ENCODE results near the gene KIF17. TPM values are rescaled to one million over a fixed set of nuclear protein-coding genes. Genes with fewer than 3 reads are reported as not detected.
A peak's percentile ranks its signal among the peaks of the same experiment; 100 is the strongest.

Gene KIF17
- total RNA-seq, 1 donor from 2014 or later: 3.5 TPM

GRCh38 chr1:20615946-20616846, 101.6 kb downstream of the KIF17 start:
- DNase-seq: peak; percentile 61
- intact Hi-C loops (cut with micrococcal nuclease): no loop called here
- ATAC-seq: peak; percentile 71

- intact Hi-C loops (cut with micrococcal nuclease): no loop called here
- ATAC-seq (no peak), DNase-seq (no peak)
Observed at GRCh38 chr1:20614131-20614579, 103.7 kb downstream of the KIF17 start.

Other genes with a start within 250 kb of the KIF17 start
- gene CAMK2N1, start 231.8 kb downstream of the KIF17 start, total RNA-seq: 9.9 TPM
- 45.0 TPM for gene MUL1, start 209.9 kb downstream of the KIF17 start, total RNA-seq
- 2.5 TPM for gene FAM43B, start 165.4 kb downstream of the KIF17 start, total RNA-seq
- gene CDA, start 128.9 kb downstream of the KIF17 start, total RNA-seq: 2.9 TPM
- 261 TPM for gene PINK1, start 84.5 kb downstream of the KIF17 start, total RNA-seq
- gene DDOST, start 56.6 kb downstream of the KIF17 start, total RNA-seq: 135 TPM
- gene SH2D5, start 14.7 kb upstream of the KIF17 start, total RNA-seq: not detected
- 121 TPM for gene HP1BP3, start 69.3 kb upstream of the KIF17 start, total RNA-seq